Measurements from ENCODE around the gene SERTAD3.
"Not testable (repeated sequence)": the region's sequence is repeated elsewhere in the genome, so short reads cannot be mapped to it uniquely, and the experiment has no call there.

The SERTAD3 gene

DNA sequence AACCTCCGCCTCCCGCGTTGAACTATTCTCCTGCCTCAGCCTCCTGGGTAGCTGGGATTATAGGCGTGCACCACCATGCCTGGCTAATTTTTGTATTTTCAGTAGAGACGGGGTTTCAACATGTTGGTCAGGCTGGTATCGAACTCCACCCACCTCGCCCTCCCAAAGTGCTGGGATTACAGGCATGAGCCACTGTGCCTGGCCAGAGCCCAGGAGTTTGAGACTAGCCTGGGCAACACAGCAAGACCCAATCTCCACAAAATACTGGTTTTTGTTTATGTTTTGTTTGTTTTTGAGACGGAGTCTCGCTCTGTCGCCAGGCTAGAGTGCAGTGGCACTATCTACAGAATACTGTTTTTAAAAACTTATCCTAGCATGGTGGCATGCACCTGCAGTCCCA is 13.9 kb downstream of the SERTAD3 start:
- DNase-seq (ENCODE audit: low read depth, low spot score); H3K27ac ChIP-seq: not testable (repeated sequence)

DNA sequence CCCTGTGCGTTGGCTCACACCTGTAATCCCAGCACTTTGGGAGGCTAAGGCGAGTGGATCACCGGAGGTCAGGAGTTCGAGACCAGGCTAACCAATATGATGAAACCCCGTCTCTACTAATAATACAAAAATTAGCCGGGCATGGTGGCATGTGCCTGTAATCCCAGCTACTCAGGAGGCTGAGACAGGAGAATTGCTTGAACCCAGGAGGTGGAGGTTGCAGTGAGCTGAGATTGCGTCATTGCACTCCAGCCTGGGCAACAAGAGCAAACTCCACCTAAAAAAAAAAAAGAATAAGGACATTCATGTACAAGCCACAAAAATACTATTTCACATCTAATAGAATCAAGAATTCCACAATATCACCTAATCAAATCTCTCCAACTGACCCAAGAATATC is 15.9 kb downstream of the SERTAD3 start:
- DNase-seq (ENCODE audit: low read depth, low spot score); H3K27ac ChIP-seq: not testable (repeated sequence)

DNA sequence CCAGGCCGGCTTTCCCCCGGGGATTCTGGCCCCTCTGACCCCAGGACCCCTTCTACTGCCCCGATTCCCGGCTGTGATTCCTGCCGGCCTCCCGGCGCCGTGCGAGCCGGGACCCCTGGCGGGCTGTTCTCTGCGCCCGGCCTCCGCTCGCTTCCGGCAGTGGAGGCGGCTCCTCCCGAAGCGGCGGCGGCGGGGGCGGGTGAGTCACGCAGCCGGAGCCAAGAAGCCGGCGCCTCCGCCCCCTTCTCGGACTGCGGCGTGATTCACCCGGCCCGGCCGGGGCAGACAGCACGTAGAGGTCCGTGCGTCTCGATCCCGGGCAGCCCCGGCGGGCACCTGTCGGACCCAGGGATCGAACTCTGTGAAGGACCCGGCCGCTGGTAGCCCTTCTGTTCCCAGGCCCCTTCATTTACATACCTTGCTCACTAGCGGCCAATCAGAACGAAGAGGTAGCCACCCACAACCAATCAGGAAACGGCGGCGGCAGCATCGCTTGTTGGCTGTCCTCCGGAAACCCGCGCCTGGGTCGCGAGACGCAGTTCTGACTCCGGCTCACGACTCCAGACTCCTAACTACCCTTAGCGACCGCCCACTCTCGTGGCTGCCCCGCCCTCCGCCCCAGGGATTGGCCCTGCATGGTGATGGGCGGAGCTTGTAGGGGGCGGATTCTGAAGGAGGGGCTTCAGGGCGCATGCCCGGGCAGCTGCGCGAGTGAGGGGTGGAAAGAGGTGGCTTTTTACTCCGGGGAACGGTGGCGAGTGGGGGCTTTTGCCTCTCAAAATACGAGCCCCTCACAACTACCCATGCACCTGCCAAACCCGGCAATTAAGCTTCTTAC is 18.5 kb downstream of the SERTAD3 start, which contains the start of gene SERTAD1:
TSS of gene SERTAD1 (minus strand) at position 543 of the 838 bp plus-strand sequence. CDS start 2,446 bp downstream, outside the sequence.
- peak within 1 kb of the TSS; percentile 99 for H3K27ac ChIP-seq
- DNase-seq (ENCODE audit: low read depth, low spot score), result peak; percentile 95

DNA sequence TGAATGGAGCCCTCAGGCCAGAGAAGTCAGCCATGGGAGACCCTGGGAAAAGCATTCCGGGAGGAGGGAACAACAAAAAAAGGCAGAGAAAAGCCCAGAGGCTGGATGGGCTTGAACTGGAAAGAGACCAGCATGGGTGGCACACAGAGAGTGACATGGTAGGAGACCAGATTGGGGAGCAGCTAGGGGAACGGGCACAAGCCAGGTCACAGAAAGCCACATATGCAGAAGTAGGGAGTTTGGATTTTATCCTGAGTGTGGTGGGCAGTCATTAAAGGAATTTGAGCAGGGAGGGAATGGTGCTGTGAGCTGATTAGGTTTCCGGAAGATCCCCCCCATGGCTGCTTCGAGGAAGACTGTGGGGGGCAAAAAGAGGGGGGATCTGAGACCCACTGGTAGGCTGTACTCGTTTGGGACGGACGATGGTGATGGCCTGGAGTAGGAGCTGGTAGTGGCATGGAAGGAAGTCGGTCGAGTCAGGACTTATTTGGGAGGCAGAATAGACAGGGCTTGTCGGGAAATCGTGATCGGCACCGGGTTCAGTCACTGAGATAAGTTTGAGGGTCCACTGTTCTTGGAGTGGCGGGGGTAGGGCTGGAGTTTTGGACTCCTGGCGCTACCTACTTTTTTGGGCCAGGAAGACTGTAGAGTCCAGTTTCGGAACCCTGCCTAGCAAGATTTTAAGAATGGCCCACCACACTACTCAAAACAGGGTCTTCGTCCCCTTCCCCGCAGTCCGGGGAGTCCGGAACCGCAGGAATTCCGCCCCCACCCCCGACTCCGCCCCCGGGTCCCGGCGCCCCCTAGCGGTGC is 19.3 kb downstream of the SERTAD3 start:
- no peak for DNase-seq (ENCODE audit: low read depth, low spot score)

DNA sequence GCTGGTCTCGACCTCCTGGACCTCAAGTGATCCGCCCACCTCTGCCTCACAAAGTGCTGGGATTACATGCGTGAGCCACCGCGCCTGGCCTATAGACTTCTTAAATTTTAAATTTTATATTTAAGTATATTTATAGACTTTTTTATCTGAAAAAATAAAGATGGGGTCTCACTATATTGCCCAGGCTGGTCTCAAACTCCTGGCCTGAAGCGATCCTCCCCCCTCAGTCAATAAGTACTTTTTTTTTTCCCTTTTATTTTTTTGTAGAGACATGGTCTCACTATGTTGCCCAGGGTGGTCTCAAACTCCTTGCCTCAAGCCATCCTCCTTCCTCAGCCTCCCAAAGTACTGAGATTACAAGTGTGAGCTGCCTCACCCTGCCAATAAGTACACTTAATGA is 20.2 kb downstream of the SERTAD3 start:
- no peak for DNase-seq (ENCODE audit: low read depth, low spot score)
- peak overlapping the region; percentile 99 for H3K27ac ChIP-seq

More for the DNA sequence above, 19.3 kb downstream of the SERTAD3 start:
- peak overlapping the region; percentile 99 for H3K27ac ChIP-seq

DNA sequence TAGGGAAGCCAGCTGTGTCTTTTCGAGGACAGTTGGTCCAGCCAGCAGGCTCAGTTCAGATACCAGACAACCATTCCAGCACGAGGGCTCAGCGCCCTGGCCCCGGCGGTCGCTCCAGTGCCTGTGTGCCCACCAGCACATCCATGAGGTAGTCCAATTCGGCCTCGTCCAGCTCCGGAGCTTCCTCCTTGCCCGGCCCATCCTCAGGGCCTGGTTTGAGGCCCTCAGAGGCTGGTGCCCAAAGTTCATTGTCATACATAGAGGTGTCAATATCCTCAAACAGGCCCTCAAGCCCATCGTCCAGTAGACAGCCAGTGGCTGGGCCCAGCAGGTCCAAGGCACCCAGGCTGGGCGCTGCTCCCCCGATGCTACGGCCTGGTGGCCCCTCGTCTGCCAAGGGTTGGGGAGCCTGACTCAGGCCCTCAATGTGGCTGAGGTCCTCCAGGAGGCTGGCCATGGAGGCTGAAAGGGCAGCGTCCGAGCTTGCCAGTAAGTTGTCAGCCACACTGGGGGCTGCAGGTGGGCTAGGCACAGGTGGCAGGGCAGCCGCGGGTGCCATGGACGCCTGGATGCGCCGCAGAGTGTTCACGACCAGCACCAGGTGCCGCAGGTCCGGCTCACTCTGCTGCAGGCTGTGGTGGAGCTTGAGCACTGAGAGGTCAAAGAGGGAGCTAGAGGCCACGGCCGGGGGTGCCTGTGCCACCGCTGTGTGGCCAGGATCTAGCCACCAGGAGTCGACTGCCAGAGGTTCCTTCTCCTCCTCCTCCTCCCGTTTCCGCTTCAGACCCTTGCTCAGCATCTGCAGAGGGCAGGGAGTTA is 21.2 kb downstream of the SERTAD3 start:
- no peak for DNase-seq (ENCODE audit: low read depth, low spot score)
- H3K27ac ChIP-seq, result peak overlapping the region; percentile 96

DNA sequence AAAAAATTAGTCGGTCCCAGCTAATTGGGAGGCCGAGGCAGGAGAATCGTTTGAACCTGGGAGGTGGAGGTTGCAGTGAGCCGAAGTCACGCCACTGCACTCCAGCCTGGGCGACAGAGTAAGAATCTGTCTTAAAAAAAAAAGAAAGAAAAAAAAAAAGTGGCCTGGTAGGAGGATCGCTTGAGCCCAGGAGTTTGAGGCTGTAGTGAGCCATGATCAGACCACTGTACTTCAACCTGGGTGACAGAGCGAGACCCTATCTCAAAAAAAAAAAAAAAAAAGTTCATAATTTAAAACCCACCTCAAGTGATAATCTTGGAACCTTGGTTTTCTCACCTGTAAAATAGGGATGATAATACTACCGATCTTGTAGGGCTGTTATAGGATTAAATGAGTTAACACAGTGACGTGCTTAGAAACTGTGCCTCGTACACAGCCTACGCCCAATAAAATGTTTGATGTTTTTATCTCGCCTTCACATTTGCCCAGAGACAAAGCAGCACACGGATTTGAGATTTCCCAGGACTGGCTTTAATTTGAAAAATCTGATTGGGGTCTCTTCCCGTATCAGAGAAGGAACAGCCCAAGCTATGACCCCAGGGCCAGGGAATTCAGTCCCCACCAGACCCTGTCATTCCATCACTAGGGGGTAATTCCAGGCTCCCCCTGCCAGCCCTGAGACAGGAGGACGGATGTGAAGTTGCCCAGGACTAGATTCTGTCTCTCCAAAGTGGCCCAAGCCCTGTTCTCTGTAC is 22.0 kb downstream of the SERTAD3 start:
- DNase-seq (ENCODE audit: low read depth, low spot score), result no peak

DNA sequence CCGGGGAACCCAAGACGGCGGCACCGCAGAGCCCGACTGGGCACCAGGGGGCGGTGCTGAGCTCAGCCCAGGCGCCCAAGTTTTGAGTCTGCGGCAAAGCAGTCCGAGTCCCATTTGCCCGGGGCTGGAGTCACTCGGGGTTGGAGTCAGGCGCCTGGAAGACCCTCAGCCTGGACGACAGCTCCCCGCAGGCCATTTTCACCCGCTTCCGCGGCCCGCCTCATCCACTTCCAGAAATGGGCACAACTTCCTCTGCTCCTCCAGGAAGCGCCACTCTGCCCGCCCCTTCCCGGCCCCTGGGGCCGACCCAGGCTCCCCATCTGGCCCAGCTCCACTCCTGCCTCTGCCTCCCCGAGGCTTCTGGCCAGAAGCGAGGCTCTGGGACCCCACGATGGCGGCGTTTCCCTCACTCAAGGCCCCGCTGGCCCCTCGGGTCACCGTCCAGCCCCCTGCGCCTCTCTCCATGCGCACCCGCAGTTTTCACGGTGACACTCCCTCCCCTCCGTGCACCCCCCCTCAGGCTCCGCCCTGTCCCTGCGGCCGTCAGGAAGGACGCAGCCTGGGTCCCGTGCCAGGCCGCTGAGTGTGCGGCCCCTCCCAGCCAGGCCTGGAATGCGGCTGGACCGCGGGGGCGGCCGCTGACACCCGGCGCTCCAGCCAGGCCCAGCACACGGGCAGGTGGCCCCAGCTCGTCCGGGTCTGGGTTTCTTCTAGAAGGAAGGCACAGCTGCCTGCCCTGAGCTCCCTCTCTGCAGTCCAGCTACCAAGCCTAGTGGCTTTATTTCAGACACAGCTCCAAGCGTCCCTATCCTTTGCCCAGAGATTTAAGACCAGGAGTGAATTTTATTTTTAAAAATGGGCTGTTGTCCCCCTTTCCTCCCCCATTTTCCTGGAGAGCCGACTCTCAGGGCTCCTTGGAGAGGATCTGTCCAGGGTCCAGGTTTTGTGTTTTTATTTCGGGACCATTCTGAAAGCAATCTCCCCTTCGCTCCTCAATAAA is 23.1 kb downstream of the SERTAD3 start:
- peak overlapping the region; percentile 96 for H3K27ac ChIP-seq
- no peak for DNase-seq (ENCODE audit: low read depth, low spot score)

More for the DNA sequence above, 22.0 kb downstream of the SERTAD3 start:
- peak overlapping the region; percentile 96 for H3K27ac ChIP-seq

DNA sequence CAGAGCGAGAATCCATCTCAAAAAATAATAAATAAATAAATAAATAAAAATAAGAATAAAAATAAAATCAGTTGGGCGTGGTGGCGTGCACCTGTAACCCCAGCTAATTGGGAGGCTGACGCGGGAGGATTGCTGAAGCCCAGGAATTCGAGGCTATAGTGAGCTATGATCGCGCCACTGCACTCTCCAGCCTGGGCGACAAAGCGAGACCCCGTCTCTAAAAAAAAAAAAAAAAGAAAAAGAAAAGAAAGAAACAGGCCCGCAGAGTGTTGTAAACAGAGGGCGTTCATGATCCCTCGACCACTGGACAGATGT is 23.7 kb downstream of the SERTAD3 start:
- peak overlapping the region; percentile 96 for H3K27ac ChIP-seq
- no peak for DNase-seq (ENCODE audit: low read depth, low spot score)

DNA sequence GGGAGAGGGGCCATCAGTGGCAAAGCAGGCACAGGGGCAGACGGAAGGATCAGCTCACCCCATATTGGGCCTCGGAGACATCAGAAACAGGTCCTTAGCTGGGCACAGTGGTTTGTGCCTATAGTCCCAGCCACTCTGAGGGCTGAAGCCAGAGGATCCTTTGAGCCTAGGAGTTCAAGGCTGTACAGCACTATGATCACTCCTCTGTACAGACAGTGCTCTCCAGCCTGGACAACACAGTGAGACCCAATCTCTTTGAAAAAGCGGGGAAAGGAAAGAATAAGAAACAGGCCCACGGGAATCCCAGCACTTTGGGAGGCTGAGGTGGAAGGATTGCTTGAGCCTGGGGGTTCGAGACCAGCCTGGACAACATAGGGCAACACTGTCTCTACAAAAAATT is 24.4 kb downstream of the SERTAD3 start:
- no peak overlapping the region for H3K27ac ChIP-seq
- no peak for DNase-seq (ENCODE audit: low read depth, low spot score)

DNA sequence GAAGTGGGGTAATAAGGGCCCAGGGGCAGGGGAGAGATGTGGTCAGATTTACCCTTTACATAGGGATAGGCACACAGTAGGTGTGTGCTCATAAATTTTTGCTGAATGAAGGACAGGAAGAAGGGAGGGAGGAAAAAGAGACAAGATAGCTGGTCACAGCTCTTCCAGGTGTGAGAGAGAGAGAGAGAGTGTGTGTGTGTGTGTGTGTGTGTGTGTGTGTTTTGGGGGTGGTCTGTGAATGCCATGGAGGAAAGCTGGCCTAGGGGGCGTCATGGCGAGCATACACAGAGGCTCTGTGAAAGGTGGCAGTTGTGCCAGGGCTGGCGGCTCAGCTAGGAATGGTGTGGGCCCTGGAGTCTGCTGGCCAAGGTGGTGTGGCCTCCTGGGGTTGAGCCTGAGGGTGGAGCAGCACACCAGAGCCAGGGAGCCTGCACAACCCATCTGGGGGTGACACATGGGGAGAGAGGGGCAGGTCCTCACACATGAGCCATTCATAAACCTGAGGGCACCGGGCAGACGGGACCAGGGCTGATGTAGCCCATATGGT is 25.0 kb downstream of the SERTAD3 start:
- DNase-seq (ENCODE audit: low read depth, low spot score), result no peak
- no peak overlapping the region for H3K27ac ChIP-seq

DNA sequence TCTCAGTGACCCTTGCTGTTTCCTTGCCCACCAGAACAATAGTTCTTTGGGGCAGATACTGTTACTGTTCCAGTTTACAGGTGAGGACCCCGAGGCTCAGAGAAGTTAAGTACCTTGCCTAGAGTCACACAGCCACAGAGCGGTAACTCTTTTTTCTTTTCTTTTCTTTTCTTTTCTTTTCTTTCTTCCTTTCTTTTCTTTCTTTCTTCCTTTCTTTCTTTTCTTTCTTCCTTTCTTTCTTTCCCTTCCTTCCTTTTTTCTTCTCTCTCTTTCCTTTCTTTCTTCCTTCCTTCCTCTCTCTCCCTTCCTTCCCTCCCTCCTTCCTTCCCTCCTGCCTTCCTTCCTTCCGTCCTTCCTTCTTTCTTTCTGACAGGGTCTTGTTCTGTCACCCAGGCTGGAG is 26.1 kb downstream of the SERTAD3 start:
- no peak for DNase-seq (ENCODE audit: low read depth, low spot score)
- H3K27ac ChIP-seq, result no peak overlapping the region

DNA sequence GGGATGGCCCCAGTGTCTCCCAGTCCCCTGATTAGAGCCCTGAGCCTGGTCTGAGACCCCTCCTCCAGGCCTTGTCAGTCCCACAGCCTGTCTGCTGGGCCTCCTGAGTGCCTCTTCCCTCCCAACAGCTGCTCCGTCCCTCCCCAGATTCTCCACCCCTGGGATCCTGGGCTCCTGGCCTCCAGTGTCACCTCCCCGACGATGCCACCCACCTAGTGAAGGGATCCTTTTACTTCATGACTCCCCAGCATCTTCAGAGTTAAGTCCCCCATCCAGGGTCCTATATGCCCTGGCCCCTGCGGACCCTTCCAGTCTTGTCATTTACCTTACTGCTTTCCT is 26.5 kb downstream of the SERTAD3 start:
- DNase-seq (ENCODE audit: low read depth, low spot score), result no peak
- H3K27ac ChIP-seq, result no peak overlapping the region

DNA sequence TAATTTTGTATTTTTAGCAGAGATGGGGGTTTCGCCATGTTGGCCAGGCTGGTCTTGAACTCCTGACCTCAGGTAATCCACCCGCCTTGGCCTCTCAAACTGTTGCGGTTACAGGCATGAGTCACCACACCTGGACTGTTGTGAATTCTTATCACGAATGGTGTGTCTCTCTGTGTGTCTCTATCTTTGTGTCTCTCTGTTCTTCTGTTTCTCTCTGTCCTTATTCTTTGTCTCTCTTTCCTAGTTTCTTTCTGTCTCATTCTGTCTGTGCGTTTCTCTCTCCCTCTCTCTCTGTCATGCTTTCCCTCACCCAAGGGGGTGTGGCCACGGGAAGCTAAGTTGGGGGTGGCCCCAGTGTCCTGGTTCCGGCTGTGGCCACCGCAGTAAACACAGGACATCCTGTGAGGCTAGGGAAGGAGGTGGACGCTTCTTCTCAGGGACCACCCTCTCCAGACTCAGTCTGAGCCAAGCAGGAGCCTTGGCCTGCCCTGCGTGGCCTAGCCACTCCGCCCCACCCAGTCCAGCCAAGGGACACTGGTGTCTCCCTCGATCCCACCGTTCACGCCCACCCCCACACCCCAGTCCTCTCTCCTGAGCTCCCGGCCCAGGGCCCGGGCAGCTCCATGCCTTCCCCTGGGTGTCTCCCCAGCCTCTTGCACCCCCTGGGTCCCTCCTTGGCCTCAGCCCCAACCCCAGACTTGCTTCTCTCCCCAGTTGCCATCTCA is 27.1 kb downstream of the SERTAD3 start:
- no peak for DNase-seq (ENCODE audit: low read depth, low spot score)
- H3K27ac ChIP-seq, result no peak overlapping the region

DNA sequence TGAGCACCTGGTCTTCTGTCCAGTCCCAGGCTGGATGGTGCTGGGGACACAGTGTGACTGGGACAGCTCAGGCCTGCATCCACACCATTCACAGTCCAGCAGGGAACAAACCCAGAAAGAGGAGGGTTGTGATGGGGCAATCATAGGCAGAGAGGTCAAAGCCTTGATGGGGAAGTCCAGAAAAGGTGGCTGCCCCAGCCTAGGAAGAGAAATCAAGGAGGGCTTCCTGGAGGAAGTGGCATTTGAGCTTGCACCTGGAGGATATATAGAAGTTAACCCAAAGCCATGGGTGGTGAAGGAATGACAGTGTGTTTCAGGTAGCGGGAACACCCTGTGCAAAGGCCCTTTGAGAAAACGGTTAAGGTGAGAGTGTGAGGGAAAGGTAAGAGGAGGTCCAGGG is 28.4 kb downstream of the SERTAD3 start:
- DNase-seq (ENCODE audit: low read depth, low spot score), result no peak
- H3K27ac ChIP-seq, result no peak overlapping the region

DNA sequence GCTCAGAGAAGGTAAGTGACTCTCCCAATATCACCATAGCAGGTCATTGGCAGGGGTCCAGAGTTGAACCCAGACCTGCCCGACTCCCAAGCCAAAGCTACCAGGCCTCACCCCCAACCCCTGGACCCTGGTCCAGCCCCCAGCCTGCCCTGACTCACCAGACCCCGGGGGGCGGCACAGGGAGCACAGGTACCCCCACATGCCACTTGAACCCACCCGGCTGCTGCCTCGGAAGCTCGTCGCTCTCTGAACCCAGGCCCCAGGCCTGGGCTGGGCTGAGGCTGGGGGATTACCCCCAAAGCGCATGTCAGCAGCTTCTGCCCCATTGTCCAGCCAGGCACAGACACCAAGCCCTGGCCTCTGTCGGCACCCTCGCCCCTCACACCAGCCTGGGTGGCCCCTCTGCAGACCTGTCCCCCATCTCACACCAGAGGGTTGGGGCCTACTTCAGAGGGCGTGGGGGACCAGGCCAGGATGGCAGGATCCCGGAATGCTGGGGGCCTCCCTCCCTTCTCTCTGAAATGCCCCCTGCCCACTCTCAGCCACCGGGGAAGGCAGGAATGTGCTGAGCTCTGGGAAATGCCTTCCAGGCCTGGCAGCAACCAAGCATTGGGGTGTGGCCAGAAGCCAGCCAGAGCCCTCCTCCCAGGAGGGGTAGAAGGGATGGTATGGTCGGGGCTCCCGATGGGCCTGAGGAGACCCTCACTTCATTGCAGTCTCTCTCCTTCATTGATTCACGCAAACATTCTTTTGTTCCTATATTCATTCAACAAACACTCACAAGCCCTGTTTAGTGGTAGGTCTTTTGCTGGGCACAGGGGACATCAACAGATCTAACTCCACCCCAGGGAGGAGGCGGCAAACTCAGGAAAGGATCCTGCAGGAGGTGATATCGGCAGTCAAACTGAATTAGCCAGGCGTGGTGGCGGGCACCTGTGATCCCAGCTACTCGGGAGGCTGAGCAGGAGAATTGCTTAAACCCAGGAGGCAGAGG is 29.3 kb downstream of the SERTAD3 start:
- no peak overlapping the region for H3K27ac ChIP-seq
- no peak for DNase-seq (ENCODE audit: low read depth, low spot score)
